Measurements from ENCODE around the gene DSE. TPM values are rescaled to one million over a fixed set of nuclear protein-coding genes. Genes with fewer than 3 reads are reported as not detected.

Gene DSE
- total RNA-seq, 1 donor: 93.3 TPM

DNA sequence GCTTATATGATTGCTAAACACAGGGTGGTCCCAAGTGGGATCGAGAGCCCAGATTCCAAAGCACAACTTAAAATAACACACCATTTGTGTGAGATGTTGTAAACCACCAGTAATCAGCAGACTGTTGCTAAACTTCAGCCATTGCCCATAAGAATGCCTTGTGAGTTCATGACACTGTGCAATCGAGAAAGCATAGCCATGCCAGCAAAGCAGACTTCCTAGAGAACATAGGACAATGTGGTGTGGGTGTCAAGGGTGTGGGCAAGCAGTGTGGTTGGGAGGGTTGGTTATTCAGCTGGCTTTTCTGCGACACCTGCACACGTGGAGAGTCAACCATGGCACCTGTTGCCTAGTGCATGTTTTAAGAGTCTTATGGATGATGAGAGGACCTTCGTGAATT lies 74.4 kb downstream of the DSE start:
- TF ChIP-seq, protein P1, sequence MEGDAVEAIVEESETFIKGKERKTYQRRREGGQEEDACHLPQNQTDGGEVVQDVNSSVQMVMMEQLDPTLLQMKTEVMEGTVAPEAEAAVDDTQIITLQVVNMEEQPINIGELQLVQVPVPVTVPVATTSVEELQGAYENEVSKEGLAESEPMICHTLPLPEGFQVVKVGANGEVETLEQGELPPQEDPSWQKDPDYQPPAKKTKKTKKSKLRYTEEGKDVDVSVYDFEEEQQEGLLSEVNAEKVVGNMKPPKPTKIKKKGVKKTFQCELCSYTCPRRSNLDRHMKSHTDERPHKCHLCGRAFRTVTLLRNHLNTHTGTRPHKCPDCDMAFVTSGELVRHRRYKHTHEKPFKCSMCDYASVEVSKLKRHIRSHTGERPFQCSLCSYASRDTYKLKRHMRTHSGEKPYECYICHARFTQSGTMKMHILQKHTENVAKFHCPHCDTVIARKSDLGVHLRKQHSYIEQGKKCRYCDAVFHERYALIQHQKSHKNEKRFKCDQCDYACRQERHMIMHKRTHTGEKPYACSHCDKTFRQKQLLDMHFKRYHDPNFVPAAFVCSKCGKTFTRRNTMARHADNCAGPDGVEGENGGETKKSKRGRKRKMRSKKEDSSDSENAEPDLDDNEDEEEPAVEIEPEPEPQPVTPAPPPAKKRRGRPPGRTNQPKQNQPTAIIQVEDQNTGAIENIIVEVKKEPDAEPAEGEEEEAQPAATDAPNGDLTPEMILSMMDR (IDR thresholded peaks at IDR 0.05; ENCODE audit: insufficient read depth, low read depth, low read length): no peak
- DNase-seq (ENCODE audit: low read depth): peak; percentile 38
- no peak overlapping the region for H3K4me3 ChIP-seq (ENCODE audit: low read depth, low read length)

DNA sequence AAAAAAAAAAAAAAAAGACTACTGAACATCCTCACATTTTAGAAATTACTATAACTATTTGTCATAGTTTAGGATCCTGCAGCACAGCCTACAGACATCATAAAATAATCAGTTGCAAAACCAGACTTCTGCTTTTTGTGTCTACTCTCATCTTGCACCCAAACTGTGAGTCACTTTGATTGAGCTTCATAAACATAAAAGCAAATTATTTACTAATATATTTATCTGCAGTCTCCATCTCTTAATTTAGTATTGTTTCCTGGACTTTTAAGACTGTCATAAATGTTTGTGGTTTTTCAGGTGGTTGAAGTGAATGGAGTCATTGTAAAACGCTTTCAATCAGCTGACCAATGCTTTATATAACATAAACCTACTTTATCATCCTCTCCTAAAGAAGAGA lies 75.7 kb downstream of the DSE start:
- TF ChIP-seq, protein P1 (IDR thresholded peaks at IDR 0.05; ENCODE audit: insufficient read depth, low read depth, low read length): no peak
- no peak overlapping the region for H3K4me3 ChIP-seq (ENCODE audit: low read depth, low read length)
- DNase-seq (ENCODE audit: low read depth): peak; percentile 82

DNA sequence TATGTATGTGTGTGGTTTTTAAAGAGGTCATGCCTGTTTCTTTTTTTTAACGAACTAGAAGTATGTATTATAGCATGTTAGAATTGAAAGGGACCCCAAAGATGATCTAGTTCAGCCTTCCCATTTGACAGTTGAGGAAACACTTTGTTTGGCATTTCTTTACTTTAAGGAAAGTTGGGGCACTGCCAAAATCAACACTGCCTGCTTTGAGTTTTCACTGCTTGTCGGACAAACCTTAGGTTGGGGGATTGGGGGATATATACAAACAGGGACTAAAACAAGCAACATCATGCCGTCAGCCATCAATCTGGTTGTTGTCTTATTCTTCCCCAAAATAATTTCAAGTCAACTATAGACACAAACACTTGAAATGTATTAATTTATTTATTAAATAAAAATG lies 76.3 kb downstream of the DSE start:
- TF ChIP-seq, protein P1 (IDR thresholded peaks at IDR 0.05; ENCODE audit: insufficient read depth, low read depth, low read length): no peak
- H3K4me3 ChIP-seq (ENCODE audit: low read depth, low read length): no peak overlapping the region
- DNase-seq (ENCODE audit: low read depth): no peak

DNA sequence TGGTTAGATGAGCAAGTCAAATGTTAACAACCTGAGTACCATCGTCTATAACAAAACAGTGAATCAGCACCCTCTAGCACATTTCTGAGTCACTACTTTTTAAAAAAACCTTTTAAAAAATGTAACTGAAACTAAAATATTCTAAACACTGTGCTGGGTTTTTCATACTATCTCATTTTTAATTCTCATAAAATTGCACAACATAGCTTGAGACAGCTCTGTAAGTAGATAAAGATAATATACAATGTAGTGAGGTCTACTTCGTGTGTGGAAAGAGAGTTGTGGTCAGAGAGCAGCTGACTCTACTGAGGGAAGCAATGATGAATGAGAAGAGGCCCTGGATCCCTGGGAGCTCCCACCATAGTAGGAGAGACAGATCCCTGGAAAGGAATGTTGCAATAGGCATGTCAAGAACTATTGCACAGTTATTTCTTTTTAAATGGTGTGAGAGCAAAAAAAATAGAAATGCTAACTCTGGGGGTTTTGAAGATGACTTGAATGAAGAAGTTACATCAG lies 76.8 kb downstream of the DSE start:
- no peak overlapping the region for H3K4me3 ChIP-seq (ENCODE audit: low read depth, low read length)
- TF ChIP-seq, protein P1 (IDR thresholded peaks at IDR 0.05; ENCODE audit: insufficient read depth, low read depth, low read length): no peak
- peak; percentile 100 for DNase-seq (ENCODE audit: low read depth)

DNA sequence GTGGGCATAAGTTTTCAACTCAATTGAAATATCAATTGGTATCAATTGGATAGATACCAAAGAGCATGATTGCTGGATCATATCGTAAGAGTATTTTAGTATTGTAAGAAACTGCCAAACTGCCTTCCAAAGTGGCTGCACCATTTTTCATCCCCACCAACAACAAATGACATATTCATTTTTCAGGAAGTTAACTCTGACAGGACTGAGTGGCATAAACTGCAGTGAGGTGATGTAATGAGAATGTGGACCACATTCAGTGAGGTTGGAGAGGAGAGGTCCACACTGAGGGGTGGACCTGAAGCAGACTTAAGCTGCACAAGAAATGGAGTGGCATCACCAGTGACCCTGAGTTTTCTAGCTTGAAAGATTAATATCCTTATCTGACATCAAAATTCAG lies 78.8 kb downstream of the DSE start:
- DNase-seq (ENCODE audit: low read depth): no peak
- H3K4me3 ChIP-seq (ENCODE audit: low read depth, low read length): no peak overlapping the region
- TF ChIP-seq, protein P1 (IDR thresholded peaks at IDR 0.05; ENCODE audit: insufficient read depth, low read depth, low read length): no peak

DNA sequence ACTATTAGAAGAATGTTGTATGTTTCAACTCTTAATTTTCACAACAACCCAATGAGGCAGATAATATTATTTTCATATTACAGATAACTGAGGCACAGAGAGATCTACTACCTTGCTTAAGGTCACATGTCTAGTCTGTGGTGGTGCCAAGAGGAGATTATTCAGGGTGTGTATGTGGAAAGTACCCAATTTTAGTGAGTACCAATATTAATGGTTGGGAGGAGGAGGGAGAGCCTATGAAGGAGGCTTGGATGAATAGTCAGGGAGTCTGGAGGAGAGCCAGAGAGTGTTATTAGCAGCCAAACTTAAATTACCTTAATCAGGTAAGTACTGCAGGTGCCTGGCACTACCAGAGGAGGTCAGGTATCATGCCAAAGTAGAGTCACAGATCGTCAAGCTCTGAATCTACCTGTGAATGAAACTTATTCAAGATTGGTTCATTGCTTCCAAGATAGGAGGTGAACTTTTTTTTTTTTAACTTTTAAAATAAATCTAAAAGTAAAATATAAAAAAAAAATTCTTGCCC lies 79.5 kb downstream of the DSE start:
- TF ChIP-seq, protein P1 (IDR thresholded peaks at IDR 0.05; ENCODE audit: insufficient read depth, low read depth, low read length): no peak

More for the DNA sequence above, 79.5 kb downstream of the DSE start:
- DNase-seq (ENCODE audit: low read depth): no peak
- no peak overlapping the region for H3K4me3 ChIP-seq (ENCODE audit: low read depth, low read length)

All from fibroblast of villous mesenchyme (primary cell).